WTC11 (cell line): ENCODE results near the gene SYT13. TPM values are rescaled to one million over a fixed set of nuclear protein-coding genes. Genes with fewer than 3 reads are reported as not detected.

Experiments used
- ATAC-seq: fragments of 200-7000 bp; cut with Tn5 transposase; 2 replicates; pipeline ENCODE4 v1.10.0; 2021; ENCODE audit warnings: mild to moderate bottlenecking, moderate library complexity
- CTCF ChIA-PET: fragments of 300-600 bp; sonication (Branson Sonifier 250); formaldehyde crosslinking; loops from one replicate; lab custom pipeline; 2021; ENCODE audit warnings: antibody characterized with exemption; lab: Charles Lee
- POLR2A ChIA-PET: fragments of 350-600 bp; sonication (Branson Sonifier 250); formaldehyde crosslinking; loops from one replicate; lab custom pipeline; 2021; ENCODE audit warnings: antibody characterized with exemption; lab: Charles Lee
- DNase-seq: peaks from one replicate; pipeline ENCODE4 v3.0.0; 2021; ENCODE audit warnings: low spot score
- H3K27ac Mint-ChIP-seq: 2 replicates; pipeline ENCODE4 v1.8.0; 2021; ENCODE audit warnings: mixed read lengths
- H3K27me3 Mint-ChIP-seq: 2 replicates; pipeline ENCODE4 v1.8.0; 2021; ENCODE audit warnings: low read depth, mild to moderate bottlenecking, moderate library complexity, mixed read lengths
- H3K36me3 Mint-ChIP-seq: 2 replicates; pipeline ENCODE4 v1.8.0; 2021; ENCODE audit warnings: mixed read lengths
- H3K4me1 Mint-ChIP-seq: 2 replicates; pipeline ENCODE4 v1.8.0; 2022; ENCODE audit warnings: mixed read lengths
- H3K4me3 Mint-ChIP-seq: 2 replicates; pipeline ENCODE4 v1.8.0; 2021; ENCODE audit warnings: mild to moderate bottlenecking, moderate library complexity, mixed read lengths
- H3K9me3 Mint-ChIP-seq: 2 replicates; pipeline ENCODE4 v1.8.0; 2021; ENCODE audit warnings: mixed read lengths
- ESRRA ChIP-seq: sonication (generic); formaldehyde crosslinking; IDR thresholded peaks from 2 replicates; pipeline ENCODE4 v1.8.1; 2022; ENCODE audit warnings: mild to moderate bottlenecking, missing genetic modification reagents, borderline replicate concordance
- ETV6 ChIP-seq: sonication (generic); formaldehyde crosslinking; IDR thresholded peaks from 2 replicates; pipeline ENCODE4 v1.8.1; 2022; ENCODE audit warnings: mild to moderate bottlenecking, missing genetic modification reagents
- FOXP1 ChIP-seq: sonication (generic); formaldehyde crosslinking; IDR thresholded peaks from 2 replicates; pipeline ENCODE4 v1.8.0; 2022; ENCODE audit warnings: missing genetic modification reagents, mild to moderate bottlenecking, moderate library complexity, borderline replicate concordance
- GRHL2 ChIP-seq: fragments of 250-450 bp; sonication (Bioruptor Pico); IDR thresholded peaks from 2 replicates; pipeline ENCODE4 v1.8.0; 2022; ENCODE audit warnings: mild to moderate bottlenecking, moderate library complexity; ENCODE audit not compliant: insufficient replicate concordance, severe bottlenecking
- IRF2 ChIP-seq: sonication (generic); formaldehyde crosslinking; IDR thresholded peaks from 2 replicates; pipeline ENCODE4 v1.8.0; 2022; ENCODE audit warnings: low read depth, missing genetic modification reagents, borderline replicate concordance
- JAZF1 ChIP-seq: fragments of 250-450 bp; sonication (Bioruptor Pico); IDR thresholded peaks from 2 replicates; pipeline ENCODE4 v1.9.0; 2021; ENCODE audit warnings: moderate library complexity, mild to moderate bottlenecking, inconsistent platforms
- KAT7 ChIP-seq: sonication (generic); formaldehyde crosslinking; IDR thresholded peaks from 2 replicates; pipeline ENCODE4 v1.8.1; 2023; ENCODE audit warnings: missing genetic modification reagents, mild to moderate bottlenecking, borderline replicate concordance
- MXD4 ChIP-seq: fragments of 250-450 bp; sonication (Bioruptor Pico); IDR thresholded peaks from 2 replicates; pipeline ENCODE4 v1.8.0; 2021; ENCODE audit warnings: mild to moderate bottlenecking, moderate library complexity, borderline replicate concordance
- NR1H2 ChIP-seq: sonication (generic); formaldehyde crosslinking; IDR thresholded peaks from 2 replicates; pipeline ENCODE4 v1.9.0; 2021; ENCODE audit warnings: mild to moderate bottlenecking, moderate library complexity, missing genetic modification reagents
- OVOL2 ChIP-seq: fragments of 250-450 bp; sonication (Bioruptor Pico); IDR thresholded peaks from 2 replicates; pipeline ENCODE4 v1.9.0; 2021; ENCODE audit warnings: mild to moderate bottlenecking, borderline replicate concordance
- TEAD1 ChIP-seq: sonication (generic); formaldehyde crosslinking; IDR thresholded peaks from 2 replicates; pipeline ENCODE4 v1.8.0; 2022; ENCODE audit warnings: mild to moderate bottlenecking, missing genetic modification reagents
- ZBTB21 ChIP-seq: sonication (generic); formaldehyde crosslinking; IDR thresholded peaks from 2 replicates; pipeline ENCODE4 v1.8.1; 2023; ENCODE audit warnings: mild to moderate bottlenecking, missing genetic modification reagents, borderline replicate concordance
- ZNF219 ChIP-seq: sonication (generic); formaldehyde crosslinking; IDR thresholded peaks from 2 replicates; pipeline ENCODE4 v1.8.0; 2023; ENCODE audit warnings: missing genetic modification reagents, mild to moderate bottlenecking, borderline replicate concordance
- ZNF416 ChIP-seq: fragments of 250-450 bp; sonication (Bioruptor Pico); IDR thresholded peaks from 2 replicates; pipeline ENCODE4 v1.9.0; 2021; ENCODE audit warnings: mild to moderate bottlenecking, inconsistent platforms
- total RNA-seq: library from RNA; stranded (reverse); gene quantifications from 3 replicates; pipeline ENCODE4 v1.2.3, GENCODE V29; 2021
- TF ChIP-seq, protein P1 (sequence below): fragments of 250-450 bp; sonication (Bioruptor Pico); IDR thresholded peaks from 2 replicates; pipeline ENCODE4 v1.9.0; 2021; ENCODE audit warnings: mild to moderate bottlenecking, borderline replicate concordance
- TF ChIP-seq, protein P2 (sequence below): fragments of 200-600 bp; IDR thresholded peaks from 2 replicates; pipeline ENCODE4 v1.8.0; 2022; ENCODE audit warnings: antibody characterized with exemption
- TF ChIP-seq, protein P3 (sequence below): sonication (generic); formaldehyde crosslinking; IDR thresholded peaks from 2 replicates; pipeline ENCODE4 v1.8.0; 2022; ENCODE audit warnings: mild to moderate bottlenecking, missing genetic modification reagents
- TF ChIP-seq, protein P4 (sequence below): sonication (generic); formaldehyde crosslinking; IDR thresholded peaks from 2 replicates; pipeline ENCODE4 v1.8.1; 2022; ENCODE audit warnings: low read depth, missing genetic modification reagents, borderline replicate concordance
- TF ChIP-seq, protein P5 (sequence below): sonication (generic); formaldehyde crosslinking; IDR thresholded peaks from 2 replicates; pipeline ENCODE4 v1.8.1; 2023; ENCODE audit warnings: mild to moderate bottlenecking, missing genetic modification reagents, moderate library complexity
- TF ChIP-seq, protein P6 (sequence below): sonication (generic); formaldehyde crosslinking; IDR thresholded peaks from 2 replicates; pipeline ENCODE4 v1.8.1; 2023; ENCODE audit warnings: mild to moderate bottlenecking, missing genetic modification reagents, borderline replicate concordance

The SYT13 gene
- total RNA-seq, 1 experiment from 2014 or later, result 10.8 TPM

DNA sequence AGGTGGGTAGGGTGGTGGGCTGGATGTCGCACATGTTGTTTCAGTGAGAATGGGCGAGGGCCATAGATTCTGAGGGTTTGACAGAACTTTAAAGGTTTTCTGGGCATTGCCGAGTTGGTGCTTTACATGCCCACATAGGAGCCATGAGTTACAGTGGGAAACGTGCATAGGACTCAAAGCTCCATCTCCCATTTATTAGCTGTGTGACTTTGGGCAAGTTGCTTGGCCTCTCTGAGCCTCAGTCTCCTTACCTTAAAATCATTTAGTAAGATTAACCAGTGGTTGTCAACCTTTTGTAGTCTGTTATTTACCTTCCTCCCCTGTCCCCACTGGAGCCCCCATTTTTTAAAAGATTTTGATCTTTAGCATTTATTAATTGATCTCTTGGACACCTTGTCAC is 67.4 kb downstream of the SYT13 start:
- CTCF ChIA-PET, result interaction anchor here (2.1 kb wide), 1 partner anchor 15 kb away, joined by 8 read pairs; no protein-coding TSS in a partner anchor
- no peaks in the 10 kb centered on the region for H3K9me3 Mint-ChIP-seq
- DNase-seq, result no peak
- H3K4me3 Mint-ChIP-seq, result no peak overlapping the region
- no peaks in the 10 kb centered on the region; the same call in 1 of the 2 replicates for H3K27me3 Mint-ChIP-seq
- no peak for TF ChIP-seq FOXP1
- TF ChIP-seq, protein P1, sequence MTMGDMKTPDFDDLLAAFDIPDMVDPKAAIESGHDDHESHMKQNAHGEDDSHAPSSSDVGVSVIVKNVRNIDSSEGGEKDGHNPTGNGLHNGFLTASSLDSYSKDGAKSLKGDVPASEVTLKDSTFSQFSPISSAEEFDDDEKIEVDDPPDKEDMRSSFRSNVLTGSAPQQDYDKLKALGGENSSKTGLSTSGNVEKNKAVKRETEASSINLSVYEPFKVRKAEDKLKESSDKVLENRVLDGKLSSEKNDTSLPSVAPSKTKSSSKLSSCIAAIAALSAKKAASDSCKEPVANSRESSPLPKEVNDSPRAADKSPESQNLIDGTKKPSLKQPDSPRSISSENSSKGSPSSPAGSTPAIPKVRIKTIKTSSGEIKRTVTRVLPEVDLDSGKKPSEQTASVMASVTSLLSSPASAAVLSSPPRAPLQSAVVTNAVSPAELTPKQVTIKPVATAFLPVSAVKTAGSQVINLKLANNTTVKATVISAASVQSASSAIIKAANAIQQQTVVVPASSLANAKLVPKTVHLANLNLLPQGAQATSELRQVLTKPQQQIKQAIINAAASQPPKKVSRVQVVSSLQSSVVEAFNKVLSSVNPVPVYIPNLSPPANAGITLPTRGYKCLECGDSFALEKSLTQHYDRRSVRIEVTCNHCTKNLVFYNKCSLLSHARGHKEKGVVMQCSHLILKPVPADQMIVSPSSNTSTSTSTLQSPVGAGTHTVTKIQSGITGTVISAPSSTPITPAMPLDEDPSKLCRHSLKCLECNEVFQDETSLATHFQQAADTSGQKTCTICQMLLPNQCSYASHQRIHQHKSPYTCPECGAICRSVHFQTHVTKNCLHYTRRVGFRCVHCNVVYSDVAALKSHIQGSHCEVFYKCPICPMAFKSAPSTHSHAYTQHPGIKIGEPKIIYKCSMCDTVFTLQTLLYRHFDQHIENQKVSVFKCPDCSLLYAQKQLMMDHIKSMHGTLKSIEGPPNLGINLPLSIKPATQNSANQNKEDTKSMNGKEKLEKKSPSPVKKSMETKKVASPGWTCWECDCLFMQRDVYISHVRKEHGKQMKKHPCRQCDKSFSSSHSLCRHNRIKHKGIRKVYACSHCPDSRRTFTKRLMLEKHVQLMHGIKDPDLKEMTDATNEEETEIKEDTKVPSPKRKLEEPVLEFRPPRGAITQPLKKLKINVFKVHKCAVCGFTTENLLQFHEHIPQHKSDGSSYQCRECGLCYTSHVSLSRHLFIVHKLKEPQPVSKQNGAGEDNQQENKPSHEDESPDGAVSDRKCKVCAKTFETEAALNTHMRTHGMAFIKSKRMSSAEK (CRISPR knock-in tag), result no peak
- TF ChIP-seq TEAD1, result no peak
- no peak for TF ChIP-seq MXD4
- TF ChIP-seq ZNF416 (CRISPR knock-in tag), result no peak
- TF ChIP-seq, protein P2, sequence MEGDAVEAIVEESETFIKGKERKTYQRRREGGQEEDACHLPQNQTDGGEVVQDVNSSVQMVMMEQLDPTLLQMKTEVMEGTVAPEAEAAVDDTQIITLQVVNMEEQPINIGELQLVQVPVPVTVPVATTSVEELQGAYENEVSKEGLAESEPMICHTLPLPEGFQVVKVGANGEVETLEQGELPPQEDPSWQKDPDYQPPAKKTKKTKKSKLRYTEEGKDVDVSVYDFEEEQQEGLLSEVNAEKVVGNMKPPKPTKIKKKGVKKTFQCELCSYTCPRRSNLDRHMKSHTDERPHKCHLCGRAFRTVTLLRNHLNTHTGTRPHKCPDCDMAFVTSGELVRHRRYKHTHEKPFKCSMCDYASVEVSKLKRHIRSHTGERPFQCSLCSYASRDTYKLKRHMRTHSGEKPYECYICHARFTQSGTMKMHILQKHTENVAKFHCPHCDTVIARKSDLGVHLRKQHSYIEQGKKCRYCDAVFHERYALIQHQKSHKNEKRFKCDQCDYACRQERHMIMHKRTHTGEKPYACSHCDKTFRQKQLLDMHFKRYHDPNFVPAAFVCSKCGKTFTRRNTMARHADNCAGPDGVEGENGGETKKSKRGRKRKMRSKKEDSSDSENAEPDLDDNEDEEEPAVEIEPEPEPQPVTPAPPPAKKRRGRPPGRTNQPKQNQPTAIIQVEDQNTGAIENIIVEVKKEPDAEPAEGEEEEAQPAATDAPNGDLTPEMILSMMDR, result no peak
- TF ChIP-seq ZNF219, result no peak
- TF ChIP-seq, protein P3, sequence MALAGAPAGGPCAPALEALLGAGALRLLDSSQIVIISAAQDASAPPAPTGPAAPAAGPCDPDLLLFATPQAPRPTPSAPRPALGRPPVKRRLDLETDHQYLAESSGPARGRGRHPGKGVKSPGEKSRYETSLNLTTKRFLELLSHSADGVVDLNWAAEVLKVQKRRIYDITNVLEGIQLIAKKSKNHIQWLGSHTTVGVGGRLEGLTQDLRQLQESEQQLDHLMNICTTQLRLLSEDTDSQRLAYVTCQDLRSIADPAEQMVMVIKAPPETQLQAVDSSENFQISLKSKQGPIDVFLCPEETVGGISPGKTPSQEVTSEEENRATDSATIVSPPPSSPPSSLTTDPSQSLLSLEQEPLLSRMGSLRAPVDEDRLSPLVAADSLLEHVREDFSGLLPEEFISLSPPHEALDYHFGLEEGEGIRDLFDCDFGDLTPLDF (CRISPR knock-in tag), result no peak
- TF ChIP-seq ETV6 (CRISPR knock-in tag), result no peak
- TF ChIP-seq, protein P4, sequence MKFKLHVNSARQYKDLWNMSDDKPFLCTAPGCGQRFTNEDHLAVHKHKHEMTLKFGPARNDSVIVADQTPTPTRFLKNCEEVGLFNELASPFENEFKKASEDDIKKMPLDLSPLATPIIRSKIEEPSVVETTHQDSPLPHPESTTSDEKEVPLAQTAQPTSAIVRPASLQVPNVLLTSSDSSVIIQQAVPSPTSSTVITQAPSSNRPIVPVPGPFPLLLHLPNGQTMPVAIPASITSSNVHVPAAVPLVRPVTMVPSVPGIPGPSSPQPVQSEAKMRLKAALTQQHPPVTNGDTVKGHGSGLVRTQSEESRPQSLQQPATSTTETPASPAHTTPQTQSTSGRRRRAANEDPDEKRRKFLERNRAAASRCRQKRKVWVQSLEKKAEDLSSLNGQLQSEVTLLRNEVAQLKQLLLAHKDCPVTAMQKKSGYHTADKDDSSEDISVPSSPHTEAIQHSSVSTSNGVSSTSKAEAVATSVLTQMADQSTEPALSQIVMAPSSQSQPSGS (CRISPR knock-in tag), result no peak
- no peak for TF ChIP-seq GRHL2 (CRISPR knock-in tag)
- TF ChIP-seq OVOL2 (CRISPR knock-in tag), result no peak
- TF ChIP-seq, all 79 proteins: peak for 0
- Mint-ChIP-seq H3K27ac (no peak overlapping the region), H3K36me3 (no peaks in the 10 kb centered on the region; the same call in 1 of the 2 replicates), H3K4me1 (no peaks in the 10 kb centered on the region)
- POLR2A ChIA-PET, result no interaction called here
- no peak for ATAC-seq

DNA sequence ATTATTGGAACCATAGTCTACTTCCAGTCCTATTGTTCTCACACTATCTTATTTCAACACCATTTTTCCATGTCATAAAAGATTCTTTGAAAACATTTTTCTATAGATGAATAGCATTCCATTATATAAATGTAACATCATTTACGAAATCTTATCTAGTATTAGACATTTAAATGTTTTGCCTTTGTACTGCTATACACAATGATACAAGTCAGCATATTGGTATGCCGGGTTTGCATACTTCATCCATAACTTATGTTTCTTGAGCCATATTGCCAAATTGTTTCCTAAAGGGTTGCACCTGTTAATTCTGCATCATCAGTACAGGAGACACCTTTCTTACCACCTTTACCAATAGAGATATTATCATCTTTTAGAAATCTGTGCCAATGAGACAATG is 68.2 kb downstream of the SYT13 start:
- DNase-seq, result no peak
- ChIA-PET POLR2A (no interaction called here), CTCF (interaction anchor here (0.5 to 2.1 kb wide), 2 partner anchors 16 to 107 kb away, joined by 3 to 8 read pairs; no protein-coding TSS in a partner anchor)
- no peak overlapping the region for H3K4me3 Mint-ChIP-seq
- no peak overlapping the region for H3K27ac Mint-ChIP-seq
- no peaks in the 10 kb centered on the region for H3K4me1 Mint-ChIP-seq
- no peak for ATAC-seq
- H3K36me3 Mint-ChIP-seq, result no peaks in the 10 kb centered on the region
- no peaks in the 10 kb centered on the region for H3K9me3 Mint-ChIP-seq
- no peaks in the 10 kb centered on the region; the same call in 1 of the 2 replicates for H3K27me3 Mint-ChIP-seq
- TF ChIP-seq ZBTB21 (CRISPR knock-in tag) (no peak), NR1H2 (CRISPR knock-in tag) (no peak), ZNF416 (CRISPR knock-in tag) (no peak), IRF2 (no peak), JAZF1 (CRISPR knock-in tag) (no peak), ESRRA (CRISPR knock-in tag) (no peak), KAT7 (CRISPR knock-in tag) (no peak)
- TF ChIP-seq, protein P5, sequence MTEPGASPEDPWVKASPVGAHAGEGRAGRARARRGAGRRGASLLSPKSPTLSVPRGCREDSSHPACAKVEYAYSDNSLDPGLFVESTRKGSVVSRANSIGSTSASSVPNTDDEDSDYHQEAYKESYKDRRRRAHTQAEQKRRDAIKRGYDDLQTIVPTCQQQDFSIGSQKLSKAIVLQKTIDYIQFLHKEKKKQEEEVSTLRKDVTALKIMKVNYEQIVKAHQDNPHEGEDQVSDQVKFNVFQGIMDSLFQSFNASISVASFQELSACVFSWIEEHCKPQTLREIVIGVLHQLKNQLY (CRISPR knock-in tag), result no peak
- TF ChIP-seq, protein P6, sequence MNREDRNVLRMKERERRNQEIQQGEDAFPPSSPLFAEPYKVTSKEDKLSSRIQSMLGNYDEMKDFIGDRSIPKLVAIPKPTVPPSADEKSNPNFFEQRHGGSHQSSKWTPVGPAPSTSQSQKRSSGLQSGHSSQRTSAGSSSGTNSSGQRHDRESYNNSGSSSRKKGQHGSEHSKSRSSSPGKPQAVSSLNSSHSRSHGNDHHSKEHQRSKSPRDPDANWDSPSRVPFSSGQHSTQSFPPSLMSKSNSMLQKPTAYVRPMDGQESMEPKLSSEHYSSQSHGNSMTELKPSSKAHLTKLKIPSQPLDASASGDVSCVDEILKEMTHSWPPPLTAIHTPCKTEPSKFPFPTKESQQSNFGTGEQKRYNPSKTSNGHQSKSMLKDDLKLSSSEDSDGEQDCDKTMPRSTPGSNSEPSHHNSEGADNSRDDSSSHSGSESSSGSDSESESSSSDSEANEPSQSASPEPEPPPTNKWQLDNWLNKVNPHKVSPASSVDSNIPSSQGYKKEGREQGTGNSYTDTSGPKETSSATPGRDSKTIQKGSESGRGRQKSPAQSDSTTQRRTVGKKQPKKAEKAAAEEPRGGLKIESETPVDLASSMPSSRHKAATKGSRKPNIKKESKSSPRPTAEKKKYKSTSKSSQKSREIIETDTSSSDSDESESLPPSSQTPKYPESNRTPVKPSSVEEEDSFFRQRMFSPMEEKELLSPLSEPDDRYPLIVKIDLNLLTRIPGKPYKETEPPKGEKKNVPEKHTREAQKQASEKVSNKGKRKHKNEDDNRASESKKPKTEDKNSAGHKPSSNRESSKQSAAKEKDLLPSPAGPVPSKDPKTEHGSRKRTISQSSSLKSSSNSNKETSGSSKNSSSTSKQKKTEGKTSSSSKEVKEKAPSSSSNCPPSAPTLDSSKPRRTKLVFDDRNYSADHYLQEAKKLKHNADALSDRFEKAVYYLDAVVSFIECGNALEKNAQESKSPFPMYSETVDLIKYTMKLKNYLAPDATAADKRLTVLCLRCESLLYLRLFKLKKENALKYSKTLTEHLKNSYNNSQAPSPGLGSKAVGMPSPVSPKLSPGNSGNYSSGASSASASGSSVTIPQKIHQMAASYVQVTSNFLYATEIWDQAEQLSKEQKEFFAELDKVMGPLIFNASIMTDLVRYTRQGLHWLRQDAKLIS, result no peak
